Naive B cell (primary cell): ENCODE results near the gene CFTR. TPM values are rescaled to one million over a fixed set of nuclear protein-coding genes. Genes with fewer than 3 reads are reported as not detected.

Experiments used
- ATAC-seq, 2 donors: fragments of 150-1000 bp; cut with Tn5 transposase; 2 replicates each; pipeline ENCODE4 v1.10.0; 2021; ENCODE audit warnings: low read depth in 2 of 2, mild to moderate bottlenecking in 2 of 2, moderate library complexity in 2 of 2
- DNase-seq: peaks from one replicate; pipeline ENCODE4 v3.0.0; 2022
- H3K27ac Mint-ChIP-seq, 6 donors: one replicate each; pipeline ENCODE4 v1.8.0; 2020 to 2022; ENCODE audit warnings: mild to moderate bottlenecking in 6 of 6, mixed read lengths in 6 of 6, moderate library complexity in 5 of 6, inconsistent platforms in 2 of 6
- H3K27me3 Mint-ChIP-seq, 3 donors: one replicate each; pipeline ENCODE4 v1.8.0; 2021 to 2022; ENCODE audit warnings: mixed read lengths in 3 of 3, mild to moderate bottlenecking in 1 of 3
- H3K36me3 Mint-ChIP-seq, 2 donors: one replicate each; pipeline ENCODE4 v1.8.0; 2020 to 2022; ENCODE audit warnings: mixed read lengths in 2 of 2, inconsistent platforms in 1 of 2, mild to moderate bottlenecking in 1 of 2
- H3K4me1 Mint-ChIP-seq, 3 donors: one replicate each; pipeline ENCODE4 v1.8.0; 2020 to 2022; ENCODE audit warnings: mixed read lengths in 3 of 3, inconsistent platforms in 1 of 3, mild to moderate bottlenecking in 1 of 3, moderate library complexity in 1 of 3
- H3K4me3 Mint-ChIP-seq, 8 donors: one replicate each; pipeline ENCODE4 v1.8.0; 2020 to 2022; ENCODE audit warnings: mild to moderate bottlenecking in 8 of 8, mixed read lengths in 8 of 8, moderate library complexity in 8 of 8, inconsistent platforms in 2 of 8
- H3K9me3 Mint-ChIP-seq, 7 donors: one replicate each; pipeline ENCODE4 v1.8.0; 2020 to 2022; ENCODE audit warnings: mixed read lengths in 7 of 7, mild to moderate bottlenecking in 5 of 7, inconsistent platforms in 2 of 7, moderate library complexity in 1 of 7
- polyA plus RNA-seq, 6 donors: library from polyadenylated mRNA; unstranded; fragments of 300-500 nt; fragmentation: Illumina TruSeq; gene quantifications; one replicate each; pipeline ENCODE4 v1.2.3, GENCODE V29; 2021; ENCODE audit warnings: low read depth in 6 of 6

Gene CFTR
- polyA plus RNA-seq, 6 donors from 2014 or later, result not detected

DNA sequence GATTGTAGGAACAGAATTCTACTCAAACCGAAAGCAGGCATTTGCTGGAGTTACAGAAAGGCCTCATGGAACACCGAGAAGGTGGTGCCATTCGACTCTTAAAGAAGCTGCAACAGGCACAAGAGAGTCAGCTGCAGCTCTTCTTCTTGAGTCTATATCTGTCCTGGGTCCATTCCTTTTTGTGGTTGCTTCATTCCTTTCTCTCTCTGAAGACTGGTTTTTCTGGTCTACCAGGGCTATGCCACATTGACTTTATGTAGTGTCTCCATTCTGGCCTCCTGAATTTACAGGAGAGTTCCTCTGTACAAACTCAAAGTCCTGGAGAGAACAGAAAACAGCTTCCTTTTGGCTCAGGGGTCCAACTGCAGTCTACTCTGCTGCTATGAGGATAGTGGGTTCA lies 132.8 kb downstream of the CFTR start:
- ATAC-seq (no peak), DNase-seq (no peak)
- H3K27me3 Mint-ChIP-seq, result no peaks in the 10 kb centered on the region
- no peak overlapping the region for H3K4me3 Mint-ChIP-seq
- no peak overlapping the region for H3K27ac Mint-ChIP-seq
- H3K36me3 Mint-ChIP-seq, result no peaks in the 10 kb centered on the region
- H3K9me3 Mint-ChIP-seq, result no peaks in the 10 kb centered on the region
- no peaks in the 10 kb centered on the region for H3K4me1 Mint-ChIP-seq

DNA sequence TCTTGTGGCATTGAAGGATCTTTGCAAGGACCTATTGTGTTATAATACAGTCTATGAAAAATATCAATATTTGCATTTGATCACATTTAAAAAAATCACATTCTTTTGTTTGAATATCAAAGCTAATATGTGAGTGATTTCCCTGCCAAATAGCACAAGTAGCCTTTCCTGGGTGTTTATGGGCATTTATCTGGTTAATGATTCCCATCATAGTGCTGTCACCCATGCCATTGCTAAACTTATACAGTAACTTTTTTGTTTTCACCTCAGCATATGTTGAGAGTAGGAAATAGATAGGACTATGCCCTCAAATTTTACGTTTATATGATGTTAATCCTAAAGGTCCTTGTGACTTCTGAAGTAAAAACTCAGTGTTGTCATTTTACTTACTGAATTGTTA lies 136.9 kb downstream of the CFTR start:
- no peaks in the 10 kb centered on the region for H3K36me3 Mint-ChIP-seq
- H3K27me3 Mint-ChIP-seq, result no peaks in the 10 kb centered on the region

DNA sequence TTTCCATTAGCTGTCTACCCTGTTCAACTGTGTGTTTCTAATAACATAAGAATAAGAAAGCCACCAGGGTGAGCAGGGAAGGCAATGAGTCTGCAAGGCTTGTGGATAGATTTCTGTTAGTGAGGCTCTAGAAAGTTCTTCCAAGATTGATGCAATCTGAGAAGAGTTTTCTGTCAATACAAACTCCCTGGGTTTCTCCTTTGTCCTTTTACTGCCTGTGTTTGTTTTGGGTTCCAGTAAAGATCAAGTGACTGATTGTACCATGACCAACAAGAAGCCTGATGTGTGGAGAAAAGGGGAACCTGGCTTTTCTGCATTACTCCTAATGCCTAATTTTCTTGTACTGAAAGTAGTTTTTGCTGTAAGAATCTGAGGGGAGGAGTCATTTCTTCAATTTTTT lies 139.9 kb downstream of the CFTR start:
- H3K4me3 Mint-ChIP-seq, result no peak overlapping the region
- H3K9me3 Mint-ChIP-seq, result peaks cover 0 to 2% (median 0%) of the 10 kb centered on the region in 7 donors
- no peaks in the 10 kb centered on the region for H3K27me3 Mint-ChIP-seq
- no peaks in the 10 kb centered on the region for H3K36me3 Mint-ChIP-seq
- H3K4me1 Mint-ChIP-seq, result no peaks in the 10 kb centered on the region
- DNase-seq (no peak), ATAC-seq (no peak)
- no peak overlapping the region for H3K27ac Mint-ChIP-seq

More for the DNA sequence above, 136.9 kb downstream of the CFTR start:
- no peak for ATAC-seq
- no peaks in the 10 kb centered on the region for H3K4me1 Mint-ChIP-seq
- no peak overlapping the region for H3K27ac Mint-ChIP-seq
- peaks cover 0 to 2% (median 0%) of the 10 kb centered on the region in 7 donors for H3K9me3 Mint-ChIP-seq
- H3K4me3 Mint-ChIP-seq, result no peak overlapping the region
- DNase-seq, result no peak

DNA sequence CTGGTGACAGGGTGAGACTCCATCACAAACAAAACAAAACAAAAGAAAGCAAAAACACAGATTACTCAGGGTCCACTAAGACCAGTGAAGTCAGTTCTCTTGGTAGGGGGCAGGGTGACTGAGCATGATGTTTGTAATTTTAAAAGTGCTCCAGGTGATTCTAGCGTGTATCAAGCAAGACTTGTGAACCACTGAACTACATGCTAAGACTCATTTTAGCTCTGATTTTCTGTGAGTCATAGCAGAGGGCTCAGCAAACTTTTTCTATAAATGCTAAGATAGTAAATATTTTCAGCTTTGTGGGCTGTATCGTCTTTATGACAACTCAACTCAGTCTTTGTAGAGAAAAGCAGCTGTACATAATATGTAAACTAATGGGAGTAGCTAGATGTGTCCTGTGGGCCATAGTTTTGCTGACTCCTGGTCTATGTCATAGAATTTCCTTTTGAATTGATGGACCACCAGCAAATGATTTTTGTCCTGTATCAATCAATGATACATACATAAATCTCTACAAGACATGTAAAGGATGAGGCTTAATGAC lies 141.3 kb downstream of the CFTR start:
- ATAC-seq (no peak), DNase-seq (no peak)
- H3K27ac Mint-ChIP-seq, result no peak overlapping the region
- peaks cover 0 to 2% (median 0%) of the 10 kb centered on the region in 7 donors for H3K9me3 Mint-ChIP-seq
- no peaks in the 10 kb centered on the region for H3K36me3 Mint-ChIP-seq
- no peaks in the 10 kb centered on the region for H3K4me1 Mint-ChIP-seq
- no peaks in the 10 kb centered on the region for H3K27me3 Mint-ChIP-seq
- no peak overlapping the region for H3K4me3 Mint-ChIP-seq

DNA sequence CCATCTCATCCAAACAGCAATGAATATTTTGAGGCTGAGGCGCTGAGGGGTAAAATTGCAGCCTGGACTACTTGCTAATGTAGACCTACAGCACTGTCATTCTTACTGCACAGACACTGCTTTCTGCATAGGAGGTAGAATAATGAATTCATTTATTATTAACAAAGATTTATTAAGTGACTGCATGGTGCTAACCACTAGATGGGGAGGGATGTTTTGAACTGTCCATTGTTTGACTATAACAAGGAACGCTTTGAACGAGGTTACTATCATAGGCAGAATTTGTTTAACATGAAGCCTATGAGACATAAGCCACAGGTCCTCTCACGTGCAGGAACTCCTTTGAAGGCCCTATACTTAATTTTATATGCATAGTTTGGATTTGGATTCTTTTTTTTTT lies 143.8 kb downstream of the CFTR start:
- Mint-ChIP-seq H3K27ac (no peak overlapping the region), H3K4me3 (no peak overlapping the region), H3K27me3 (no peaks in the 10 kb centered on the region), H3K9me3 (peaks cover 0 to 2% (median 0%) of the 10 kb centered on the region in 7 donors), H3K36me3 (no peaks in the 10 kb centered on the region), H3K4me1 (no peaks in the 10 kb centered on the region)
- ATAC-seq, result no peak
- no peak for DNase-seq

DNA sequence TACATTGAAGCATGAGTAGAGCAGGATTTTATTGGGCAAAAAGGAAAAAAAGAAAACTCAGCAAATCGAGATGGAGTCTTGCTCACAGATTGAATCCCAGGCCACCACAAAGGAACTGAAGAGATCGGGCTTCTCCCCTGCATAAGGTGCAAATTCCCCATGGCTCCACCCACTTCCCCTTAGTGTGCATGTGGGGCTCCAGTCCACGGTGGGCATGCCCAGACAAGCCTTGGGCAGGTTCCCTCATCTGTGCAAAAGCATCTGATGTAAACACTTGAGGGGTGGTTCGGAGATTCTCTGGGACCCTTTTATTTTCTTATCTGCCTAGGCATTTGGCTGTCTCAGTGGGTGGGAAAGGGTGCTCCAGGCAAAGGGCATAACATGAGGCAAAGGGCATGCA lies 150.7 kb downstream of the CFTR start:
- ATAC-seq (no peak), DNase-seq (no peak)
- Mint-ChIP-seq H3K9me3 (peaks cover 0 to 12% (median 3%) of the 10 kb centered on the region in 7 donors), H3K27me3 (no peaks in the 10 kb centered on the region), H3K27ac (no peak overlapping the region), H3K4me3 (no peak overlapping the region), H3K4me1 (no peaks in the 10 kb centered on the region), H3K36me3 (no peaks in the 10 kb centered on the region)

DNA sequence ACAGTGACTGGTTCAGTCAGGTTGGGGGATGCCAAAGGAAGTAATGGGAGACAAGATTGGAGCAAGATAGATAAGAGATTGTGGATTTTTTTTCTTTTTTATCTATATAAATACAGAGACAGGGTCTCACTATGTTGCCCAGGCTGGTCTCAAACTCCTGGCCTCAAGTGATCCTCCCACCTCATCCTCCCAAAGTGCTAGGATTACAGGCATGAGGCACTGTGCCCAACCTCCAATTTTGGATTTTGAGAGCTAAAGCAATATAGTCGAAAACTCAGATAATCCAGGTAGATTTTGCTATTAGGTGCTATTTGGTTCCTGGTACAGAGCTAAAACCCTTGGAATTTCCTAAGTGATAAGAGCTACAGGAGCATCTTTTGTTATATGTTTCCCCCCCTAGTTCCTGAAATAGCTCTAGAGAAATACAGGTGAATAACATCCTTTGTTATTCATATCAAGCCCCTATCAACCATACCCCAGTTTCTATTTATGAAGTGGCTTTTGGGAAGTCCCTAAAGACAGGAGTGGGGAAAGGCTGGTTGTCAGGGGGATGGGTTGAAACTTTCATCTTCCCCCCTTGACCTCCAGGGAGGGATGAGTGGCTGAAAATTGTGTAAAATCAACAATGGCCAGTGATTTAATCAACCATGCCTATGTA lies 151.2 kb downstream of the CFTR start:
- H3K4me1 Mint-ChIP-seq, result no peaks in the 10 kb centered on the region
- H3K9me3 Mint-ChIP-seq, result peaks cover 0 to 15% (median 3%) of the 10 kb centered on the region in 7 donors
- H3K27ac Mint-ChIP-seq, result no peak overlapping the region
- no peak overlapping the region for H3K4me3 Mint-ChIP-seq
- no peak for DNase-seq
- no peaks in the 10 kb centered on the region for H3K27me3 Mint-ChIP-seq
- ATAC-seq, result no peak
- no peaks in the 10 kb centered on the region for H3K36me3 Mint-ChIP-seq

DNA sequence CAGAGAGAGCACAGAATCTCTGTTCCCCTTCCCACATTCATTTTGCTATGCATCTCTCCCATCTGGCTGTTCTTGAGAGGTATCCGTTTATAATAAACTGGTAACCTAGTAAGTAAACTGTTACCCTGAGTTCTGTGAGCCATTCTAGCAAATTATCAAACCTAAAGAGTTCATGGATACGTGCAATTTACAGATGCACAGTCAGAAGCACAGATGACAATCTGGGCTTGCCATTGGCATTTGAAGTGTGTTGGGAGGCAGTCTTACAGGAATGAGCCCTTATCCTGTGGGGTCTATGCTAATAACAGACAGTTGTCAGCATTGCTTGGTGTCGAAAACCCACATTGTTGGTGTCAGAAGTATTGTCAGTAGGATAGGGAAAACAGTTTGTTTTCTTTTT lies 151.8 kb downstream of the CFTR start:
- peaks cover 0 to 15% (median 5%) of the 10 kb centered on the region in 7 donors for H3K9me3 Mint-ChIP-seq
- no peaks in the 10 kb centered on the region for H3K36me3 Mint-ChIP-seq
- DNase-seq (no peak), ATAC-seq (no peak)
- H3K27me3 Mint-ChIP-seq, result no peaks in the 10 kb centered on the region
- no peaks in the 10 kb centered on the region for H3K4me1 Mint-ChIP-seq
- H3K4me3 Mint-ChIP-seq, result no peak overlapping the region
- H3K27ac Mint-ChIP-seq, result no peak overlapping the region

DNA sequence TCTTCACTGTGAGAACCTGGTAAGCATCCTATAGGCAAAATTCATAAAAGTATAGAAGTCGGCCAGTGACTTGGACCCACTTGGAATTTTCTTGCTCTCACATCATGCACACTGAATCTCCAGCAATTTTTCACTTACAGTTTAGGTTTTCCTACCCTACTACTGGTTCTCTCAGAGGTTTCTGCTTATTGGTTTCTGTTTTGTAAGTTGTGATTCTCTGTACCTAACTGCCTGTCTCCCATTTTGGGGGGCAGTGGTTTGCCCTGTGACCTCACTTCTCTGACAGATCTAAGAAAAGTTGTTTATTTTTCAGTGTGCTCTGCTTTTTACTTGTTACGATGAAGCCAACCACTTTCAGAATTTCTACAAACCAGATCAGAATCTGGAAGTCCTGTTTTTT lies 158.1 kb downstream of the CFTR start:
- Mint-ChIP-seq H3K36me3 (no peaks in the 10 kb centered on the region), H3K9me3 (peaks cover 0 to 10% (median 0%) of the 10 kb centered on the region in 7 donors), H3K27ac (no peak overlapping the region), H3K27me3 (peaks cover 0 to 4% (median 0%) of the 10 kb centered on the region in 3 donors), H3K4me1 (no peaks in the 10 kb centered on the region), H3K4me3 (no peak overlapping the region)
- no peak for DNase-seq
- no peak for ATAC-seq

DNA sequence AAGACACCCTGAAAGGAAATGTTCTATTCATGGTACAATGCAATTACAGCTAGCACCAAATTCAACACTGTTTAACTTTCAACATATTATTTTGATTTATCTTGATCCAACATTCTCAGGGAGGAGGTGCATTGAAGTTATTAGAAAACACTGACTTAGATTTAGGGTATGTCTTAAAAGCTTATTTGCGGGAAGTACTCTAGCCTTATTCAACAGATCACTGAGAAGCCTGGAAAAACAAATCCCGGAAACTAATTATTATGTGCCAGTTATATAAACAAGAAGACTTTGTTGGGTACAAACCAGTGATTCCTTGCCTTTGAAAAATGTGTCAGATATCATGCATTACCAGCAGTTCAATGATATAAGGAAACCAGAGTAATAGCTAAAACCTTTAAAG lies 160.1 kb downstream of the CFTR start:
- Mint-ChIP-seq H3K4me1 (no peaks in the 10 kb centered on the region), H3K36me3 (no peaks in the 10 kb centered on the region), H3K27me3 (peaks cover 0 to 4% (median 0%) of the 10 kb centered on the region in 3 donors), H3K9me3 (peaks cover 0 to 9% (median 0%) of the 10 kb centered on the region in 7 donors), H3K4me3 (no peak overlapping the region), H3K27ac (no peak overlapping the region)
- ATAC-seq (no peak), DNase-seq (no peak)

DNA sequence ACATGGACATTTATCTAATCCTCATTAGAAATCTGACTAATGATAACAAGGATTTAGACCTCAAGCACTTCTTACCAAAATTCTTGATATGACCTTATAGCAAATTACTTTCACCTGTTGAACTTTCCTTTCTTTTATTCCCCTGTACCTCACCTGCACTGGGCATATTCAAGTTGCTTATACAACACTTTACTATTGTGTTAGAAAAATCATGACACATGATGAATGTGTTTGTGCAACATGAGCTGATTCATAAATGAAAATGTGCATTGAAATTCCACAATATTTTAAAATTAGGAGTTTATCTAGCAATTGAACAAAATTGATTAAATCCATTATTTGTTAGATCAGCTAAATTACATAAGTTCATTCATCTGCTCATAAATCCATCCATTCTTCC lies 160.6 kb downstream of the CFTR start:
- Mint-ChIP-seq H3K36me3 (no peaks in the 10 kb centered on the region), H3K9me3 (peaks cover 0 to 6% (median 0%) of the 10 kb centered on the region in 7 donors)

DNA sequence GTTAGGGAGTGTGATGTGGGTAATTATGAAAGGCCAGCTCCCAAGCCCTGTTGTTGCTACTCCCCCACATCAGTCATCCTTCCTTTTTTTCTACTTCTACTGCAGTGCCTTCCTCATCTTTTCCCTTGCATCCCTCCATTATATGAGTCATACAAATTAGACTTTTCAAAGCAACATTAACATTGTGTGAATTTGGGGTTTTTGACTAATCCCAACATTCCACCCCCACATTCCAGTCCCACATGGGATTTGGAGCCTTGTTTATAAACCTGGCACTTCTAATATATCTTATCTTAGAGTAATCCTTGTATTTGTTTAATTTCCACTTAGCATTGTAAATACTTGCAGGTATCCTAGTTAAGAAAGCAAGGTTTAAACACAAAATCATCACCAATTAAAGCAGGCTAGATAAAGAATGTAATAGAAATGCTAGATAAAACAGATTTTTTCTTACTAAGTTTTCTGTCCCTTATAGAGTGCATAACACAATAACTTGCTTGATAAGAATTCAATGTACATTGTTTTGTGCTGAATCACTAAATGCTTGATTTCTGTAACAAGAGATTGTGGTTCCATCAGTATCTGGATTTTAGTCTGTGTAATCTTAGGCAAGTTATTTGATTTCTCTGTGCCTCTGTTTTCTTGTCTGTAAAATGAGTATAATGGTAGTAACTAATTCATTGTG lies 165.8 kb downstream of the CFTR start:
- Mint-ChIP-seq H3K27ac (no peak overlapping the region), H3K36me3 (no peaks in the 10 kb centered on the region), H3K9me3 (peaks cover 0 to 10% (median 6%) of the 10 kb centered on the region in 7 donors), H3K4me1 (no peaks in the 10 kb centered on the region), H3K27me3 (peaks cover 0 to 4% (median 0%) of the 10 kb centered on the region in 3 donors), H3K4me3 (no peak overlapping the region)
- DNase-seq (no peak), ATAC-seq (no peak)

More for the DNA sequence above, 160.6 kb downstream of the CFTR start:
- H3K27ac Mint-ChIP-seq, result no peak overlapping the region
- ATAC-seq (no peak), DNase-seq (no peak)
- H3K4me1 Mint-ChIP-seq, result no peaks in the 10 kb centered on the region
- H3K27me3 Mint-ChIP-seq, result peaks cover 0 to 4% (median 0%) of the 10 kb centered on the region in 3 donors
- H3K4me3 Mint-ChIP-seq, result no peak overlapping the region

DNA sequence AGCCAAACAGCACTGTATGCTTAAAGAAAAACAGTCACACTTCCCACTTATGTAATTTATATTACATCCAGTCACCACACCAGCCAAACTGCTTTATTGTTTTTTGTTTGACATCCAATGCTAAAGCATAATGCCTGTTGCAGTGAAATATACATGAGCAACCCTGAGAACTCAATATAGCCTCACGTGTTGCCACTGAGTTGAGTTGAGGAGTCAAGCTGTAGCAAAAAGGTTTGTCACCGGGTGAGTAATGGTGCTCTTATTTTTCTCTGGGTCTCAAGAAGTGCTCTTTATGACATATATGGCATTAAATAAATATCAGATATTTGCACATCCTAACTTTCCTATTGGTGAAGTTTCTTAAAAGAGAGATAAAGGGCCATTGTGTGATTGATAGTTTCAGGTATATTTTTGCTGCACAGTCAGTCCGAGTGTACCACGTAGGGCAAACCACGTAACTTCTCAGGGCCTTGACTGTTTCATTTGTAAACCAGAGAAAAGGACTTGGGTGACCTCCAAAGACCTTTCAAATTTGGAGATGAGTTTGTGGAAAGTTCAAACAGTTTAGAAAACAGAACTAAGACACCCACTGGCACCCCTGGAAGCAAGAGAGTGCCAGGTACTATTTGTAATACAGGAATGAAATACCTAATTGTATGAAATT lies 168.5 kb downstream of the CFTR start:
- Mint-ChIP-seq H3K4me3 (no peak overlapping the region), H3K27me3 (no peaks in the 10 kb centered on the region), H3K9me3 (peaks cover 0 to 10% (median 5%) of the 10 kb centered on the region in 7 donors), H3K27ac (no peak overlapping the region), H3K36me3 (no peaks in the 10 kb centered on the region), H3K4me1 (no peaks in the 10 kb centered on the region)
- DNase-seq (no peak), ATAC-seq (no peak)
